ENCODE data around the gene ZNF430. TPM values are rescaled to one million over a fixed set of nuclear protein-coding genes. Genes with fewer than 3 reads are reported as not detected.
"Not testable (repeated sequence)": the region's sequence is repeated elsewhere in the genome, so short reads cannot be mapped to it uniquely, and the experiment has no call there.

ZNF430 gene
- total RNA-seq, result 10 to 100 TPM; 16.9 to 18.1 TPM

DNA sequence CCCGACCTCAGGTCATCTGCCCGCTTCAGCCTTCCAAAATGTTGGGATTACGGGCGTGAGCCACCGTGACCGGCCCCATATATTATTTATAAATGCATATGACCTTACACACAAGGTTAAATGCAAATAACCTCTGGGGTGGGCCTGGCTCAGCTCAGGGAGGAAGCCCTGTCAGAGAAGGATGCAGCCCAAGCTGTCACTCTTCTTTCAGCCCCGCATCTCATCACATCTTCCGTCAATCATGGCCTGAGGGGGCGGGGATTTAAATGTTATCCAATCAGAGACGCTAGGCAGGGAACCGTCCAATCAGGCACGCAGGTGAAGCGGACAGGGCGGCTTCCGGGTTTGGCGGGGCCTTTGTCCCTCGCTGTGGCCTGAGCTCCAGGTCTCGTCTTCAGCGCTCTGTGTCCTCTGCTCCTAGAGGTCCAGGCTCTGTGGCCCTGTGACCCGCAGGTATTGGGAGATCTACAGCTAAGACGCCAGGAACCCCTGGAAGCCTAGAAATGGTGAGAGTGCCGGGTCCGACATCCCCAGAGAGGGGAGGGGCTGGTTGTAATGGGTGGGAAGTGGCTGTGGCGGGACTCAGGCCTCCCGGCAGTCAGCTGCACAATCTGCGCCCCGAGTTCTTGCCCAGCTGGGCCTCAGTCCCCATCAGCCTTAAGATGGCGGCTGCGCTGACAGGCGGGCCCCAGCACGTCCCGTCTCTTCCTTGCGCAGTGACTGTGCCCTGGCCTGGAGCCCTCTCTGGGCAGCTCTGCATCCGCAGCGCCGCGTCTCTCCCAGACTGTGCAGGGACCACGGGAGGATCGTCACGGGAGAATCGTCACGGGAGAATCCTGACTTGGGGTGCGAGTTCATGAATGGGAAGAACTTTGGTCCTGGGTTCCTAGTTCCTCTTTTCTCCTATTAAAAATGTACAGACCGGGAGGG, at the start of gene ZNF430:
ZNF430 (plus strand) TSS at position 360 of the 930 bp plus-strand sequence; CDS start at position 504, 144 bp downstream.
- ChIA-PET CTCF (interaction anchor here (0.7 to 1.0 kb wide), 2 partner anchors 20 to 97 kb away, joined by 4 to 6 read pairs; no protein-coding TSS in a partner anchor), POLR2A (interaction anchor here (0.6 to 1.5 kb wide), 4 partner anchors 21 to 312 kb away, joined by 3 to 10 read pairs (median 8); partner anchors contain the start of genes ZNF431 and ZNF714)

DNA sequence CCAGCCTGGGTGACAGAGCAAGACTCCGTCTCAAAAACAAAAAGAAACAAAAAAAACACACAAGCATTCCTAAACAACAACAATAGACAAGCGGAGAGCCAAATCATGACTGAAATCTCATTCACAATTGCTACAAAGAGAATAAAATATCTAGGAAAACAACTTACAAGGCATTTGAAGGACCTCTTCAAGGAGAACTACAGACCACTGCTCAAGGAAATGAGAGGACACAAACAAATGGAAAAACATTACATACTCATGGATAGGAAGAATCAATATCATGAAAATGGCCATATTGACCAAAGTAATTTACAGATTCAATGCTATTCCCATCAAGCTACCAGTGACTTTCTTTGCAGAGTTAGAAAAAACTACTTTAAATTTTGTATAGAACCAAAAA, 27.7 kb upstream of the ZNF430 start:
- CTCF ChIA-PET, POLR2A ChIA-PET: not testable (repeated sequence)

DNA sequence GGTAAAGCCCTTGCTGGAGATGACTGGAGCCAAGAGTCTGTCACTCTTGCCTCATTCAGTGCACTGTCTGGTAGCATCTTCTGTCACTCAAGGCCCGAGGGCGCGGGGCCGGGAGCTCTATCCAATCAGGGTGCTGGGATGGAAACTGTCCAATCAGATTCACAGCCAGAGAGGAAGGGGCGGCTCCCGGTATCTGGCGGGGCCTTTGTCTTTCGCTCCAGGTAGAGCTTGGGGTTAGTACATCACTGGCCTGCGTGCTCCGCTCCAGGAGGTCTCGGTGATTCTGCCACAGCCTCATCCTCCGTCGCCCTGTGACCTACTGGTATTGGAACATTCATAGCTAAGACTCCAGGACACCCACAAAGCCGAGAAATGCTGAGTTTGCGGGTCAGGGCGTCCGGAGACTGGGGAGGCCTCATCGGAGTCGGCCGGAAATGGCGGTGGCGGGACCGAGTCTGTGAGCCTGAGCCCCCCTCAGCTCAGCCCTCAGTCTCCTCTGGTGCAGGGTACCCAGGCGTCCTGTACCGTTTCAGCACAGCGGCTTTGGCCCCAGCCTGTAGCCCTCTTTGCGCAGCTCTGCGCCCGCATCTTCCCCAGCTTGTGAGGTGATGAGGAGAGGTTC, 20.6 kb upstream of the ZNF430 start:
- POLR2A ChIA-PET, result interaction anchor here (0.8 to 1.8 kb wide), 7 partner anchors 21 to 768 kb away, joined by 3 to 10 read pairs (median 4); partner anchors contain the start of genes ZNF100, ZNF430, ZNF431 and ZNF714
- CTCF ChIA-PET, result interaction anchor here (0.8 to 1.2 kb wide), 2 partner anchors 21 to 359 kb away, joined by 3 to 4 read pairs; partner anchors contain the start of genes ZNF430 and ZNF738

DNA sequence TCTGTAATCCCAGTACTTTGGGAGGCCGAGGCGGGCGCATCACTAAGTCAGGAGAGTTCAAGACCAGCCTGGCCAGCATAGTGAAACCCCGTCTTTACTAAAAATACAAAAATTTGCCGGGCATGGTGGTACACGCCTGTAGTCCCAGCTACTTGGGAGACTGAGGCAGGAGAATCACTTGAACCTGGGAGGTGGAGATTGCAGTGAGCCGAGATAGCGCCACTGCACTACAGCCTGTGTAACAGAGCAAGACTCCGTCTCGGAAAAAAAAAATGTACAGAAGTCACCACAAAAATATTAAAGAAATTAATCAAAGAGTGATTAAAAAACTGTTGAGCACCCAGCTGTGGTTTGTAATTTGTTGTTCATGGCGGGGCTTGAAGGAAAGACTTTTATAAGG, 781 bp downstream of the ZNF430 start:
- CTCF ChIA-PET, result not testable (repeated sequence)
- POLR2A ChIA-PET, result interaction anchor here (1.3 to 1.5 kb wide), 3 partner anchors 22 to 121 kb away, joined by 8 to 10 read pairs (median 9); partner anchors contain the start of genes ZNF431 and ZNF714

DNA sequence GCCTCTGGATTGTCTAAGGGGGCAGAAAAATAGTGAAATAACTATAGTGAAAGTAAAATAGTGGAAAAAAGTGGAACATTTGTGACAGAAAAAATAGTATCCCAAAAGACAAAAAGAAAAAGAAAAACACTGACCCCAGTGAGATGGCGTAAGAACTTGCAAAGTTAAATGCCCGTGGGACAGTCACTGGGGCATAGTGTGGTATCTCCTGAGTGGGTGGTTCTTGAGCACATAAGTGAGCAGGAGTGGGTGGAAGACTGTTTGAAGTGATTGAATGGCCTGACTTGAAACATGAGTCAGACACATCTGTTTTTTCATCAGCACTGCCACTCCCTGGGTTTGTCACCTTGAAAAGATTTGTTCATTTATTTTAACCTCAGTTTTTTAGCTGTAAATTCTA, 2.5 kb downstream of the ZNF430 start:
- ChIA-PET CTCF (no interaction called here), POLR2A (no interaction called here)

DNA sequence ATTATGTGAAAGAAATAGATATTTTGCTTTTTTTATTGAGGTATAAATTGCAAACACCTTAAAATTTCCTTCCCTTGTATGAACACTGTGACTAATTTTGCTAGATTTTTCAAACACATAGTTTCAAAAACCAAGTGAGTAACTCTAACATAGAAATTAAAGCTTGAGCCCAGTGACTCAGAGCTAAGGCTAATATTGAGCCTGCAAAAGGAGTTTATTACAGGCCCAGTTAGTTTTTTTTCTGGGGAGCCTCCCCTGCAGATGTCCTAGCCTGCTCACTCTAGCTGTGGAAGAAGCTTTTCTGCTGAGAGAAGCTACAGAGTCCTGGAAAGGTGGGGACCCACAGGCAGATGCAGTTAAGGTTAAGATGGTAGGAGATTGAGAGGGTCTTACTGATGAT, 3.4 kb downstream of the ZNF430 start:
- ChIA-PET POLR2A (no interaction called here), CTCF (no interaction called here)

DNA sequence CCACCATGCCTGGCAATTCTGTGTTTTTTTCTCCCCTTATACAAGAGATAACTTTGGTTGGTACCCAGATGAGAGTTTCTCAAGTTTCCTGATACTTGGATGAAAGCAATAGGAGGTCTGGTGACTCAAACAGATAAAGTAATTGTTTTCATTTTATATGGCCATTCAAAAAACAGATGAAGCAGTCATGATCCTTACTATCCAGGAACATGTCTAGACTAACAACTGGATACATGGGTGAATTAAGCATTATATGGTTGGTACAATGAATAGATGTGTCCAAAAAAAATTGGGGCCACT, 8.5 kb downstream of the ZNF430 start:
- POLR2A ChIA-PET, result interaction anchor here (0.7 kb wide), 1 partner anchor 547 kb away, joined by 4 read pairs; no protein-coding TSS in a partner anchor
- CTCF ChIA-PET, result no interaction called here

DNA sequence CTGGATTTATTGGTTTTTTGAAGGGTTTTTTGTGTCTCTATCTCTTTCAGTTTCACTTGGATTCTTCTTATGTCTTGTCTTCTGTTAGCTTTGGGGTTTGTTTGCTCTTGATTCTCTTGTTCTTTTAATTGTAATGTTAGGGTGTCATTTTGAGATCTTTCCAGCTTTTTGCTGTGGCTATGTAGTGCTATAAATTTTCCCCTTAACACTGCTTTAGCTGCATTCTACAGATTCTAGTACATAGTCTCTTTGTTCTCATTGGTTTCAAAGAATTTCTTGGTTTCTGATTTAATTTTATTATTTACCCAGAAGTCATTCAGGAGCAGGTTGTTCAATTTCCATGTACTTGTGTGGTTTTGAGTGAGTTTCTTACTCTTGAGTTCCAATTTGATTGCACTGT, 24.6 kb downstream of the ZNF430 start:
- POLR2A ChIA-PET, result no interaction called here

DNA sequence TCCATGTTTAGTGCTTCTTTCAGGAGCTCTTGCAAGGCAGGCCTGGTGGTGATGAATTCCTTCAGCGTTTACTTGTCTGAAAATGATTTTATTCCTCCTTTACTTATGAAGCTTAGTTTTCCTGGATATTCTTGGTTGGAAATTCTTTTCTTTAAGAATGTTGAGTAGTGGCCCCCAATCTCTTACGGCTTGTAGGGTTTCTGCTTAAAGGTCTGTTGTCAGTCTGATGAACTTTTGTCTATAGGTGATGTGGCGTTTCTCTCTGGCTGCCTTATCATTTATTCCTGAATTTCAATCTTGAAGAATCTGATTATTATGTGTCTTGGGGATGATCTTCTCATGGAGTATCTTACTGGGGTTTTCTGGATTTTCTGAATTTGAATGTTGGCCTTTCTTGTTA, 26.0 kb downstream of the ZNF430 start:
- POLR2A ChIA-PET, result no interaction called here

More for the DNA sequence above, 24.6 kb downstream of the ZNF430 start:
- CTCF ChIA-PET, result no interaction called here

DNA sequence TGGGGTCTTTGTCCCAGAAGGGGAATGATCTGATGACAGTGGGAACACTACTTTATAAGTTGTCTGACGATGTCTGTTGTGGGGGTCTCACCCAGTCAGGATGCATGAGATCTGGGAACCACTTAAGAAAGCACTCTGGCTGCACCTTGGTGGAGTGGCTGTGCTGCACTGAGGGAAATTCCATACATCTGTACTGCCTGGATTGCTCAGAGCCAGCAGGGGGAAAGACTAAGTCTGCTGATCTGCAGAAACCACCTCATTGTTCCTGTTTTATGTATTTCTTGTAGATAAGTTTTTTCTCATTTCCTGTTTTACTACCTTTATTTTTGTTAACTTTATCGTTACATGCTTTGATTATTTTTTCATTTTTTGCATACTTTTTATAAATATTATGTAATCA, 27.3 kb downstream of the ZNF430 start:
- POLR2A ChIA-PET, result no interaction called here
- CTCF ChIA-PET, result no interaction called here

More for the DNA sequence above, 26.0 kb downstream of the ZNF430 start:
- CTCF ChIA-PET, result no interaction called here

DNA sequence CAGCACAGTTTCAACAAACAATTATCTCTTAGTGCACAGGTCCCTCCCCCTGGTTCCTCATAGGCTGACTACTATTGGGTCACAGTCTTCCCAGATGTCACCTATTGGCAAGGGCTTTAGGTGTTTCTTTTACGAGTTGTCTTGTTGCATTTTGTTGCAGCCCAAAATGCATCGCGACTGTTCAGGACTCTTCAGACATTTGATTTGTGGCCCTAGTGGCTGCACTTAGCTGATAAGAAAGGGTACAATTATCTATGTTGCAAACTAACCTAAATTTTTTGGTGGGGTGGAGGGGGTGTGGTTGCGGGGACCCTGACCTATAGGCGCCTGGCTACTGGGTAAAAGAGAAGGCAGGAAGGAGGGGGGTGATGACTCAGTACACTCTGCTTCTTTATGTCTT, 32.4 kb downstream of the ZNF430 start:
- ChIA-PET POLR2A (no interaction called here), CTCF (no interaction called here)

DNA sequence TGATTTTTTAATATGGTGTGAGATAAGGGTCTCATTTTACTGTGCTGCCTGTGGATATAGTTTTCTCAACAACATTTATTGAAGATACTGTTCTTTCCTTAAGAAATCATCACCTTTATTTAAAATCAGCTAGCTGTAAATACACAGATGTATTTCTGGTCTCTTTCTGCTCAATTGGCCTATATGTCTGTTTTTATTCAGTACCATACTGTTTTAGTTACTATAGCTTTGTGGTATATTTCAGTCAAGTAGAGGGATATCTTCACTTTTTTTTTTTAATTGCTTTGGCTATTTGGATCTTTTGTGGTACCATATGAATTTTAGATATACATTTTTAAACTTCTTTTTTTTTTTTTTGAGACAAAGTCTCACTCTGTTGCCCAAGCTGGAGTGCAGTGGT, 44.9 kb downstream of the ZNF430 start:
- ChIA-PET CTCF (interaction anchor here (0.7 kb wide), 1 partner anchor 722 kb away, joined by 3 read pairs; no protein-coding TSS in a partner anchor), POLR2A (no interaction called here)

DNA sequence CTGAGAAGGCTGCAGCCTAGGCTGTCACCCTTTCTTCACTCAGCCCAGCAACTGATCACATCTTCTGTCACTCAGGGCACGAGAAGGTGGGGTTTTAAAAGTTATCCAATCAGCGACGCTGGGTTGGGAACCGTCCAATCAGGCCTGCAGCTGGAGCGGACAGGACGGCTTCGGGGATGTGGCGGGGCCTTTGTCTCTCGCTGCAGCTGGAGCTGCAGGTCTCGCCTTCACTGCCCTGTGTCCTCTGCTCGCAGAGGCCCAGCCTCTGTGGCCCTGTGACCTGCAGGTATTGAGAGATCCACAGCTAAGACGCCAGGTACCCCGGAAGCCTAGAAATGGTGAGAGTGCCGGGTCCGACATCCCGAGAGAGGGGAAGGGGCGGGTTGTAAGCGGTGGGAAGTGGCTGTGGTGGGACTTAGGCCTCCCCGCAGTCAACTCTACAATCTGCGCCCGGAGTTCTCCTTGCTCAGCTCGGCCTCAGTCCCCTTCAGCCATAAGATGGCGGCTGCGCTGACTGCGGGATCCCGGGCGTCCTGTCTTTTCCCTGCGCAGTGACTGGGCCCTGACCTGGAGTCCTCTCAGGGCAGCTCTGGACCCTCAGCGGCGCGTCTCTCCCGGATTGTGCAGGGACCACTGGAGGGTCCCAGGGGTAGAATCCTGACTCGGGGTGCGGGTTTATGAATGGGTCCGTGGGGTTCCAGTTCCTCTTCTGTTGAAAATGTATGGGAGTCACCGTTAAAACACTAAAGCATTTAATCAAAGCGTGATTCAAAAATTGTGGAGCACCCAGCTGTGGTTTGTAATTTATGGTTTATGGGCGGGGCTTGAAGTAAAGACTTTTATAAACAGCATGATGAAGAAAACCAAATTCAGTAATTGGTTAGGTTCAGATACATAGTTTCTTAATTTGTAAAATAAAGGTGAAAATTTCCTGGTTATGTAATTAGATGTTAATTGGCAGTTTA, 61.8 kb downstream of the ZNF430 start, which contains the start of gene ZNF714:
ZNF714 (plus strand) TSS at position 193 of the 965 bp plus-strand sequence. CDS start 16,066 bp downstream, outside the sequence.
- POLR2A ChIA-PET, result interaction anchor here (0.7 to 1.5 kb wide), 3 partner anchors 62 to 266 kb away, joined by 3 to 8 read pairs (median 6); partner anchors contain the start of gene ZNF430

DNA sequence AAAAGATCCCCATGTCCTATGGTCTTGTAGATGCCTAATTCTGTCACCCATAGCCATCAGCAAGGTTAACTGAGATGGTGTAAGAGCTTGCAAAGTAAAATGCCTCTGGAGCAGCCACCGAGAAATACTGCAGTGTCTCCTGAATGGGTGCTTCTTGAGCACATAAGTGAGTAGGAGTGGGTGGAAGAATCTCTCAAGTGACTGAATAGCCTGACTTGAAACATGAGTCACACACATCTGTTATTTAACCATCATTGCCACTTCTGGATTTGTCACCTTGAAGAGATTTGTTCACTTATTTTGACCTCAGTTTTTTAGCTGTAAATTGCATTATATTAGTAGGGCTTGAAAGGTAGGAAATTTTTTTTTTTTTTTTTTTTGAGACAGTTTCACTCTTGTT, 63.9 kb downstream of the ZNF430 start:
- CTCF ChIA-PET, result no interaction called here
- POLR2A ChIA-PET, result no interaction called here

More for the DNA sequence above, 61.8 kb downstream of the ZNF430 start, which contains the start of gene ZNF714:
- CTCF ChIA-PET, result interaction anchor here (0.8 kb wide), 1 partner anchor 173 kb away, joined by 3 read pairs; no protein-coding TSS in a partner anchor

DNA sequence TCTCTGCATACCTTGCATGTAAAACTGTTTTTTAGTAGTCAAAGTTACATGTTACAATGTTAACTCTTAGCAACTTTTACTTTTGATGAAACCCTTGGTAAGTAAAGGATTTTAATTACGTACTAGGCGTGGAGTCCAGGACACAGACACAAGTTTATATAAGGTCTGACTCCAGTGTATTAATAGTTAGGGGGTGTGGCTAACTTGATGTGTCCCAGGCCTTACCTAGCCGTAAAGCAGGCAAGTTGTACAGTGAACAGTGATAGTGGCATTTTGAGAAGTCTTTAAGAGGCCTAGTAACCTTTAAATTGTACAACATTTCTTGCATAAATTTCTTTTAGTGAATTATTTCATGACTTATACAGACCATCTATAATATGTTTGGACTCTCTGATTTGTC, 67.4 kb downstream of the ZNF430 start:
- POLR2A ChIA-PET, result no interaction called here
- CTCF ChIA-PET, result no interaction called here

DNA sequence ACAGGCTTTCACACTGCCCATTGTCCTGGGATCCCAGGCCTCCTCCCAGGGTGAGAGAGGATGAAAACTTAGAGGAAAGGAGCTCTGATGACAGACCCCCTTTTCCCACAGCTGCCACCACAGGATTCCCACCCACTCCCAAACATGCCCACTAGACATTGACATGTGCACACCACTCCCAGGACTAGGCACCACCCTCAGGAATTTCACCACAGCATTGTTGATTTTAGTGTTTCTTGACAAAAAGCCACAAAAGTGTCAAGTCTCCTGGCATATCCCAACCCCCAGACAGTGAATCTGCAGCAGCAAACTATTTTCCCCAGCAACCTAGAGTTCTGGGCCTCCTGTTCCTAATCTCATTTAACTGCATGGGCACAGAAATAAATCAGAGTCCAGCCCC, 71.7 kb downstream of the ZNF430 start:
- ChIA-PET POLR2A (interaction anchor here (0.7 kb wide), 1 partner anchor 221 kb away, joined by 5 read pairs; no protein-coding TSS in a partner anchor), CTCF (interaction anchor here (0.7 kb wide), 2 partner anchors 627 to 895 kb away, joined by 4 read pairs; no protein-coding TSS in a partner anchor)

DNA sequence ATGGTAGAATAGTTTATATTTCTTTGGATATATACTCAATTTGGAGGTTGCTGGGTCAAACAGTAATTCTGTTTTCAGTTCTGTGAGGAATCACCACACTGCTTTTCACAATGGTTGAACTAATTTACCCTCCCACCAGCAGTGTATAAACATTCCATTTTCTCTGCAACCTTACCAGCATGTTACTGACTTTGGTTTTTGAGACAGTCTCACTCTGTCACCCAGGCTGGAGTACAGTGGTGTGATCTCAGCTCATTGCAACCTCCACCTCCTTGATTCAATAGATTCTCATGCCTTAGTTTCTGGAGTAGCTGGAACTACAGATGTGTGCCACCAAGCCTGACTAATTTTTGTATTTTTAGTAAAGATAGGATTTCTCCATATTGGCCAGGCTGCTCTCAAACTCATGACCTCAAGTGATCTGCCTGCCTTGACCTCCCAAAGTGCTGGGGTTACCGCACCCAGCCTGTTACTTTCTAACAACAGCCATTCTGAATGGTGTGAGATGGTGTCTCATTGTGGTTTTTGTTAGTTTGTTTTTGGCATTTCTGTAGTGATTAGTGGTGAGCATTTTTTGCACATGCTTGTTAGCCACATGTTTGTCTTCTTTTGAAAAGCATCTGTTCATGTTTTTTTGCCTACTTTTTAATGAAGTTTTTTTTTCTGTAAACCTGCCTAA, 74.0 kb downstream of the ZNF430 start:
- POLR2A ChIA-PET, result no interaction called here
- CTCF ChIA-PET, result no interaction called here

DNA sequence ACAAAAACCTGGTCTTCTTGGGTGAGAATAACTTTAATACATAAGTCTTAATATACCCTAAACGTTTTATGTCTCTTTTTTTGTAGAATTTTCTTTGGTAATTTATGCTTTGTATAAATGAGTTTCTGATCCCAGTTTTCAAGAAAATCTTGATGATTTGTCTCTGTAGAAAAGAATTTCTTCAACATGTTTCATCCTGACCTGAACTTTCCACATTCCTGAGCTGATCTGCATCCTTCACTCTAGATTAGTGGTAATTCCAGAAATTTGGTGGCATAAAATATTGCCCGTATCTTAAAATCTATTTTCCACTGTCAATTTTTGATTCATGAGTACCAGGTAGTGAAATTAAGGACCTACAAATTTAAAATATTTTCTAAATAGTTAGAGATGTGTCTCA, 77.8 kb downstream of the ZNF430 start:
- POLR2A ChIA-PET, result no interaction called here
- CTCF ChIA-PET, result no interaction called here

All from activated CD8-positive, alpha-beta memory T cell treated with anti-CD3 and anti-CD28 coated beads for 36 hours (primary cell).